Measurements from ENCODE around the gene INHBB. TPM values are rescaled to one million over a fixed set of nuclear protein-coding genes. Genes with fewer than 3 reads are reported as not detected.

Gene INHBB
- total RNA-seq, 1 experiment from 2014 or later: 0.27 TPM

GRCh38 chr2:120365236-120365793, 19.4 kb downstream of the INHBB start (continued):
- TF ChIP-seq, protein P1, sequence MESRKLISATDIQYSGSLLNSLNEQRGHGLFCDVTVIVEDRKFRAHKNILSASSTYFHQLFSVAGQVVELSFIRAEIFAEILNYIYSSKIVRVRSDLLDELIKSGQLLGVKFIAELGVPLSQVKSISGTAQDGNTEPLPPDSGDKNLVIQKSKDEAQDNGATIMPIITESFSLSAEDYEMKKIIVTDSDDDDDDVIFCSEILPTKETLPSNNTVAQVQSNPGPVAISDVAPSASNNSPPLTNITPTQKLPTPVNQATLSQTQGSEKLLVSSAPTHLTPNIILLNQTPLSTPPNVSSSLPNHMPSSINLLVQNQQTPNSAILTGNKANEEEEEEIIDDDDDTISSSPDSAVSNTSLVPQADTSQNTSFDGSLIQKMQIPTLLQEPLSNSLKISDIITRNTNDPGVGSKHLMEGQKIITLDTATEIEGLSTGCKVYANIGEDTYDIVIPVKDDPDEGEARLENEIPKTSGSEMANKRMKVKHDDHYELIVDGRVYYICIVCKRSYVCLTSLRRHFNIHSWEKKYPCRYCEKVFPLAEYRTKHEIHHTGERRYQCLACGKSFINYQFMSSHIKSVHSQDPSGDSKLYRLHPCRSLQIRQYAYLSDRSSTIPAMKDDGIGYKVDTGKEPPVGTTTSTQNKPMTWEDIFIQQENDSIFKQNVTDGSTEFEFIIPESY (IDR thresholded peaks at IDR 0.05; ENCODE audit: extremely low read depth, insufficient replicate concordance, low read length): no peak
- no peak for TF ChIP-seq ZFX (IDR thresholded peaks at IDR 0.05)
- TF ChIP-seq EZH2phosphoT487 (IDR thresholded peaks at IDR 0.05; ENCODE audit: borderline replicate concordance): no peak
- TF ChIP-seq JUND (IDR thresholded peaks at IDR 0.05): no peak
- TF ChIP-seq CBX3 (IDR thresholded peaks at IDR 0.05; ENCODE audit: low read depth): no peak
- TF ChIP-seq ZNF274 (IDR thresholded peaks at IDR 0.05; ENCODE audit: low read depth, low read length): no peak
- no peak for TF ChIP-seq RAD21 (IDR thresholded peaks at IDR 0.05; ENCODE audit: low read depth)

- no peak overlapping the region for H3K4me2 ChIP-seq (ENCODE audit: low read length)
- no peak overlapping the region for H3K9ac ChIP-seq (ENCODE audit: low read length)
- no peak overlapping the region for H3K27ac ChIP-seq (ENCODE audit: low read depth, low read length)
- H2AFZ ChIP-seq (ENCODE audit: low read depth, low read length, poor library complexity, severe bottlenecking): no peak overlapping the region
- no TSS peak for BruUV-seq (replicated peaks)
- no peaks in the 10 kb centered on the region for H3K79me2 ChIP-seq (ENCODE audit: insufficient read depth, low read length)
- POLR2A ChIA-PET: no interaction called here
- ATAC-seq: no peak
- no peaks in the 10 kb centered on the region for H4K20me1 ChIP-seq (ENCODE audit: insufficient read depth)
- H3K27me3 ChIP-seq (ENCODE audit: insufficient read depth, low read length): no peaks in the 10 kb centered on the region
- RAD21 ChIA-PET (ENCODE audit: low non-redundant PET in 1 of 2, low total read pairs in 2 of 2, uncharacterized antibody in 2 of 2, unreplicated experiment in 2 of 2): no interaction called here
- H3K9me2 ChIP-seq (ENCODE audit: insufficient read depth): no peaks in the 10 kb centered on the region
- no peaks in the 10 kb centered on the region for H3K9me3 ChIP-seq (ENCODE audit: control insufficient read depth in 1 of 2, insufficient read depth in 1 of 2, low read depth in 1 of 2, low read length in 2 of 2)
- H3K4me3 ChIP-seq (replicated peaks in 1 of 2; ENCODE audit: low read depth in 1 of 2, low read length in 2 of 2): no peak overlapping the region
- no peak for DNase-seq (ENCODE audit: low read depth, low spot score)
- no peak for TF ChIP-seq JUND (IDR thresholded peaks at IDR 0.05)
- H3K4me1 ChIP-seq (ENCODE audit: control insufficient read depth in 1 of 2, insufficient read depth in 2 of 2, low read length in 2 of 2): no peaks in the 10 kb centered on the region
- no peaks in the 10 kb centered on the region for H3K36me3 ChIP-seq (ENCODE audit: control insufficient read depth in 1 of 2, insufficient read depth in 2 of 2, low read length in 2 of 2)
- intact Hi-C loops (cut with micrococcal nuclease): no loop called here
- CTCF ChIA-PET: no interaction called here
Observed at GRCh38 chr2:120366698-120367097, 20.8 kb downstream of the INHBB start.

Data from HCT116 (cell line).